ENCODE measurements around the gene KCNG3. TPM values are rescaled to one million over a fixed set of nuclear protein-coding genes. Genes with fewer than 3 reads are reported as not detected.

KCNG3 gene
- total RNA-seq, 2 donors from 2014 or later: 0.84 to 1.5 TPM

DNA sequence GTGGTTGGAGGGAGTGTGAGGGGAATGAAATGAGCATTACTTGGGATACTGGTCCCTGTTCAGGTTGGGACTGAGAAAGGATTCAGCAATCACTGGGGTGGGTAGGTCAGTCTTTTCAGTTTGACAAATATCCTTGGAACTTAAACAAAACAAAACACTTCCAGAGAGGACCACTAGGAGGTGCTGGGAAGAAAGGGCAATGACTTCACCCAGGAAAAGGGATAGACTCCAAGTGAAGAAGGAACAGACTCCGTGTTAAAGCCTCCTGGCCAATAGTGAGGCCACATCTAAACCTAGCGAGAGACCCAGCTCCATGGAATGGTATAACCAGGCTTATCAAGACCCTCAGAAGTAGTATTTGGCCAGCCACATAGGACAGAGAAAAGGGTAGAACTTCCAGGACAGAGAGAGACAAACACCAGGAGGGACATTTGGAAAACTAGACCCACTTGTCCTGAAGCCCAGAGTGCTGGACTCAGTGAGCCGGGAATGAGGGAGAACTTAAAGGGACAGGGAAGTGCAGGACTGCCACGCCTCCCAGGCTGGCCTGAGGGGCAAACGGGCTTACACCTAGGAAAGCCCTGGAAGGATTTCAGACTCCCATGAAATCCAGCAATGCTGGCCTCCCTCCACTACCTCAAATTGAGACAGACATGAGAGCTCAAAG lies 19.6 kb upstream of the KCNG3 start:
- no peak overlapping the region for H3K27ac ChIP-seq (ENCODE audit: low read depth, low read length)
- no peaks in the 10 kb centered on the region for H3K27me3 ChIP-seq (ENCODE audit: control insufficient read depth, insufficient read depth, low read length, poor library complexity, severe bottlenecking)
- no peak overlapping the region for H3K9ac ChIP-seq (ENCODE audit: extremely low read depth, low read length, poor library complexity, severe bottlenecking)
- Mint-ChIP-seq H3K27ac (no peak overlapping the region), H3K36me3 (ENCODE audit: low read depth) (no peaks in the 10 kb centered on the region), H3K4me1 (peaks cover 18% of the 10 kb centered on the region), H3K27me3 (ENCODE audit: insufficient read depth) (no peaks in the 10 kb centered on the region), H3K9me3 (no peaks in the 10 kb centered on the region), H3K4me3 (no peak overlapping the region)
- peak; percentile 83 for DNase-seq
- H3K36me3 ChIP-seq (ENCODE audit: control insufficient read depth, insufficient read depth, low read length): no peaks in the 10 kb centered on the region
- TF ChIP-seq, protein P1, sequence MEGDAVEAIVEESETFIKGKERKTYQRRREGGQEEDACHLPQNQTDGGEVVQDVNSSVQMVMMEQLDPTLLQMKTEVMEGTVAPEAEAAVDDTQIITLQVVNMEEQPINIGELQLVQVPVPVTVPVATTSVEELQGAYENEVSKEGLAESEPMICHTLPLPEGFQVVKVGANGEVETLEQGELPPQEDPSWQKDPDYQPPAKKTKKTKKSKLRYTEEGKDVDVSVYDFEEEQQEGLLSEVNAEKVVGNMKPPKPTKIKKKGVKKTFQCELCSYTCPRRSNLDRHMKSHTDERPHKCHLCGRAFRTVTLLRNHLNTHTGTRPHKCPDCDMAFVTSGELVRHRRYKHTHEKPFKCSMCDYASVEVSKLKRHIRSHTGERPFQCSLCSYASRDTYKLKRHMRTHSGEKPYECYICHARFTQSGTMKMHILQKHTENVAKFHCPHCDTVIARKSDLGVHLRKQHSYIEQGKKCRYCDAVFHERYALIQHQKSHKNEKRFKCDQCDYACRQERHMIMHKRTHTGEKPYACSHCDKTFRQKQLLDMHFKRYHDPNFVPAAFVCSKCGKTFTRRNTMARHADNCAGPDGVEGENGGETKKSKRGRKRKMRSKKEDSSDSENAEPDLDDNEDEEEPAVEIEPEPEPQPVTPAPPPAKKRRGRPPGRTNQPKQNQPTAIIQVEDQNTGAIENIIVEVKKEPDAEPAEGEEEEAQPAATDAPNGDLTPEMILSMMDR (conservative IDR thresholded peaks at IDR 0.05): peak; percentile 86
- H3K4me3 ChIP-seq (ENCODE audit: low read length): no peak overlapping the region
- 74 to 81% methylated on average over 5 of the region's 5 CpGs for WGBS, 2 experiments (ENCODE audit: insufficient coverage in 1 of 2, insufficient read length in 1 of 2)
- peaks cover 5% of the 10 kb centered on the region for H3K4me1 ChIP-seq (ENCODE audit: control insufficient read depth, insufficient read depth, low read length)
- no peaks in the 10 kb centered on the region for H3K9me3 ChIP-seq (ENCODE audit: control insufficient read depth, low read length)

DNA sequence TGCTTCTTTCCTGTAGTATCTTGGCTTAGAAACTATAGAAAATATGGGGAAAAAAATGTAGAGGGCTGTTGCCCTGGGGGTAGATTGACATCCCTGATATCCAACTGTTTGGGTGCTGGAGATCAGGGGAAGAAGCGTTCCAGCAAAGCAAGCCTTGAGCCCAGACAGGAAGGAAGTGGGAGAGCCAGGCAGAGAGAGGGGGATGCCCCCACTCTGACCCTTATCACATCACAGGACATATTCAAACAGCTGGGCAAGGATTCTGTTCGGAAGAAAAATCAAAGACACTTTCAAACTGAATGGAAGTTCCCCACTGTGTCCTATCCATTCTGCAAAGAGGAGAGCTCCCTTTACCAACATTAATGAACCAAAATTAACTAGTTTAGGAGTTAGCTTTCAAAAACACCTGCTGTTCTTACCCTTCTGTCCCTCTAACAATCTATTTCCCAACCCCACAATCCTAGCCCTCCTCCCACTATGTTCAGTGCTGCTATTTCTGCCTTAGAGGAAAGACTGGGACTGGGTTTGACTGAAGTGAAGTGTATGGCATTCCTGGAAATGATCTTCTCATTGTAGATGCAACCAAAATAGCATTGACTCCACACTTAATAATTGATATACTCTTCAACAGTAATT lies 16.9 kb upstream of the KCNG3 start:
- no peaks in the 10 kb centered on the region for H3K27me3 ChIP-seq (ENCODE audit: control insufficient read depth, insufficient read depth, low read length, poor library complexity, severe bottlenecking)
- WGBS, 2 experiments (ENCODE audit: insufficient coverage in 1 of 2, insufficient read length in 1 of 2): 40 to 72% methylated on average over 1 to 2 of the region's 2 CpGs
- no peak overlapping the region for H3K9ac ChIP-seq (ENCODE audit: extremely low read depth, low read length, poor library complexity, severe bottlenecking)
- DNase-seq: no peak
- Mint-ChIP-seq H3K4me3 (no peak overlapping the region), H3K27me3 (ENCODE audit: insufficient read depth) (no peaks in the 10 kb centered on the region), H3K27ac (no peak overlapping the region), H3K4me1 (peaks cover 18% of the 10 kb centered on the region), H3K36me3 (ENCODE audit: low read depth) (no peaks in the 10 kb centered on the region), H3K9me3 (no peaks in the 10 kb centered on the region)
- no peaks in the 10 kb centered on the region for H3K9me3 ChIP-seq (ENCODE audit: control insufficient read depth, low read length)
- no peaks in the 10 kb centered on the region for H3K36me3 ChIP-seq (ENCODE audit: control insufficient read depth, insufficient read depth, low read length)
- H3K4me1 ChIP-seq (ENCODE audit: control insufficient read depth, insufficient read depth, low read length): peaks cover 5% of the 10 kb centered on the region
- TF ChIP-seq, protein P1 (conservative IDR thresholded peaks at IDR 0.05): no peak
- H3K4me3 ChIP-seq (ENCODE audit: low read length): no peak overlapping the region
- H3K27ac ChIP-seq (ENCODE audit: low read depth, low read length): no peak overlapping the region

DNA sequence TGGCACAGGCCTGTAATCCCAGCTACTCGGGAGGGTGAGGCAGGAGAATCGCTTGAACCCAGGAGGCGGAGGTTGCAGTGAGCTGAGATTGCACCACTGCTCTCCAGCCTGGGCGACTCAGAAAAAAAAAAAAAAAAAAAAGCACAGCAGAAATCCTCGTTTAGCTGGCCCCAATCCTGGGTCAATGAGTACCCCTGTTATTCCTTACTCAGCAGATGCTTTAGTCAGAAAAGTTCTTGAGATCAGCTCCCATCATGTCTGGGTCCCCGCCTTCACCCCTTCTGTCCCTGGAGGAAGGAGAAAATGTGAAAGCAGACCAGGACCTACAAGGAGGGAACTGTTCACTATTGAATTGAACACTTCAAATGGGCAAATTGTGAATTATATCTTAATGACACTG lies 16.4 kb upstream of the KCNG3 start:
- H3K4me1 ChIP-seq (ENCODE audit: control insufficient read depth, insufficient read depth, low read length): peaks cover 5% of the 10 kb centered on the region
- Mint-ChIP-seq H3K4me3 (no peak overlapping the region), H3K36me3 (ENCODE audit: low read depth) (no peaks in the 10 kb centered on the region), H3K4me1 (peaks cover 18% of the 10 kb centered on the region), H3K9me3 (no peaks in the 10 kb centered on the region), H3K27me3 (ENCODE audit: insufficient read depth) (no peaks in the 10 kb centered on the region), H3K27ac (no peak overlapping the region)
- H3K27me3 ChIP-seq (ENCODE audit: control insufficient read depth, insufficient read depth, low read length, poor library complexity, severe bottlenecking): no peaks in the 10 kb centered on the region
- no peak for DNase-seq
- 75% methylated on average over 4 to 6 of the region's 6 CpGs for WGBS, 2 experiments (ENCODE audit: insufficient coverage in 1 of 2, insufficient read length in 1 of 2)
- no peak overlapping the region for H3K27ac ChIP-seq (ENCODE audit: low read depth, low read length)
- H3K36me3 ChIP-seq (ENCODE audit: control insufficient read depth, insufficient read depth, low read length): no peaks in the 10 kb centered on the region
- H3K9ac ChIP-seq (ENCODE audit: extremely low read depth, low read length, poor library complexity, severe bottlenecking): no peak overlapping the region
- H3K9me3 ChIP-seq (ENCODE audit: control insufficient read depth, low read length): no peaks in the 10 kb centered on the region
- TF ChIP-seq, protein P1 (conservative IDR thresholded peaks at IDR 0.05): no peak
- no peak overlapping the region for H3K4me3 ChIP-seq (ENCODE audit: low read length)

Measured in endodermal cell (in vitro differentiated cells).